CD4-positive, alpha-beta T cell treated with Interleukin-6 at 100 ng/mL for 8 hours (primary cell): ENCODE results near the gene ITPK1.

ENCODE experiments used
- DNase-seq: peaks from one replicate; pipeline ENCODE4 v3.0.0-alpha.2; 2020; ENCODE audit warnings: mixed read lengths, low spot score

ITPK1 gene

GRCh38 chr14:92935446-92935845, 180.3 kb downstream of the ITPK1 start:
- DNase-seq: no peak

- DNase-seq: no peak
Observed at GRCh38 chr14:92934196-92935085, 181.3 kb downstream of the ITPK1 start.

- no peak for DNase-seq
Observed at GRCh38 chr14:92933481-92933880, 182.2 kb downstream of the ITPK1 start.

GRCh38 chr14:92932448-92933395, 183.0 kb downstream of the ITPK1 start:
- DNase-seq: no peak

GRCh38 chr14:92931681-92932447, 183.9 kb downstream of the ITPK1 start:
- DNase-seq: no peak

GRCh38 chr14:92930737-92931602, 184.8 kb downstream of the ITPK1 start:
- DNase-seq: no peak

GRCh38 chr14:92929689-92930608, 185.8 kb downstream of the ITPK1 start:
- DNase-seq: no peak

- DNase-seq: no peak
Observed at GRCh38 chr14:92928961-92929688, 186.6 kb downstream of the ITPK1 start.

- DNase-seq: no peak
Observed at GRCh38 chr14:92928258-92928629, 187.5 kb downstream of the ITPK1 start.

GRCh38 chr14:92927349-92928257, 188.1 kb downstream of the ITPK1 start:
- no peak for DNase-seq

GRCh38 chr14:92926931-92927330, 188.8 kb downstream of the ITPK1 start:
- DNase-seq: no peak

GRCh38 chr14:92926180-92926845, 189.4 kb downstream of the ITPK1 start:
- no peak for DNase-seq

- no peak for DNase-seq
Observed at GRCh38 chr14:92925446-92925845, 190.3 kb downstream of the ITPK1 start.

- DNase-seq: no peak
Observed at GRCh38 chr14:92924247-92924646, 191.5 kb downstream of the ITPK1 start.

GRCh38 chr14:92923744-92924103, 192.0 kb downstream of the ITPK1 start:
- no peak for DNase-seq

GRCh38 chr14:92922883-92923743, 192.6 kb downstream of the ITPK1 start, which contains the start of gene CHGA:
Gene CHGA (plus strand): TSS chr14:92923150. CDS start chr14:92923360, 210 bp downstream.
- DNase-seq: peak; percentile 11
